ENCODE data around the gene PLCL1. TPM values are rescaled to one million over a fixed set of nuclear protein-coding genes. Genes with fewer than 3 reads are reported as not detected.

Gene PLCL1
- total and polyA plus RNA-seq, 7 donors: 4.3 to 25.4 (median 12.6) TPM

GRCh38 chr2:198056836-198057235, 252.4 kb downstream of the PLCL1 start:
- TF ChIP-seq, protein P1, sequence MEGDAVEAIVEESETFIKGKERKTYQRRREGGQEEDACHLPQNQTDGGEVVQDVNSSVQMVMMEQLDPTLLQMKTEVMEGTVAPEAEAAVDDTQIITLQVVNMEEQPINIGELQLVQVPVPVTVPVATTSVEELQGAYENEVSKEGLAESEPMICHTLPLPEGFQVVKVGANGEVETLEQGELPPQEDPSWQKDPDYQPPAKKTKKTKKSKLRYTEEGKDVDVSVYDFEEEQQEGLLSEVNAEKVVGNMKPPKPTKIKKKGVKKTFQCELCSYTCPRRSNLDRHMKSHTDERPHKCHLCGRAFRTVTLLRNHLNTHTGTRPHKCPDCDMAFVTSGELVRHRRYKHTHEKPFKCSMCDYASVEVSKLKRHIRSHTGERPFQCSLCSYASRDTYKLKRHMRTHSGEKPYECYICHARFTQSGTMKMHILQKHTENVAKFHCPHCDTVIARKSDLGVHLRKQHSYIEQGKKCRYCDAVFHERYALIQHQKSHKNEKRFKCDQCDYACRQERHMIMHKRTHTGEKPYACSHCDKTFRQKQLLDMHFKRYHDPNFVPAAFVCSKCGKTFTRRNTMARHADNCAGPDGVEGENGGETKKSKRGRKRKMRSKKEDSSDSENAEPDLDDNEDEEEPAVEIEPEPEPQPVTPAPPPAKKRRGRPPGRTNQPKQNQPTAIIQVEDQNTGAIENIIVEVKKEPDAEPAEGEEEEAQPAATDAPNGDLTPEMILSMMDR (IDR thresholded peaks at IDR 0.05): no peak
- no peaks in the 10 kb centered on the region for H3K9me3 ChIP-seq
- no peaks in the 10 kb centered on the region for H3K27me3 ChIP-seq (ENCODE audit: insufficient read depth in 3 of 3, low read length in 2 of 3)
- no peak overlapping the region for H3K27ac ChIP-seq
- WGBS, 3 donors: 83 to 90% (median 88%) methylated on average over 2 of the region's 2 CpGs
- ATAC-seq (no peak), DNase-seq (no peak)
- no peaks in the 10 kb centered on the region for H3K36me3 ChIP-seq (ENCODE audit: insufficient read depth in 1 of 2, low read depth in 1 of 2)
- H3K4me3 ChIP-seq: no peak overlapping the region
- H3K4me1 ChIP-seq: peaks cover 33% of the 10 kb centered on the region
- intact Hi-C loops (cut with DNase I): loop anchor here in 1 of 2 donors (10.0 kb wide), 1 partner anchor 252 kb away; the partner anchor contains the start of gene PLCL1

DNA sequence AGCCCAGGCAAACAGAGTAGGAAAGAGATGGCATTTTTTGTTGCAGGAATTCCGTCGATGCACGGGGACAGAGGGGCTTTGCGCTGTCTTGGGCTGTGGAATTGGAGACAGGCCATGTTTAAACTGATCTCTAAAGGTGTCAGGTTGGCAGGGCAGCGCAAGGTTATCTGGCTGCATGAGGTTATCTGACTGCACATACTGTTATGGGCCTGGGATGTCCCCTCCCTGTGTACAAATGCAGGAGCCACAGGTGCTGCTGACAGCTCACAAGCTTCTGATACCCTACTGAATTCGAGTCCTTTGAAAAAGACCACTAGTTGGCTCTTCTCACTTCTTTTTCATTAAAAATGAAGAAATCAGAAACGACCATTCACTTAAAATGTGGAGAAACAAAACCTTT, 255.4 kb downstream of the PLCL1 start:
- Histone ChIP-seq H3K4me1 (peaks cover 12% of the 10 kb centered on the region), H3K27ac (no peak overlapping the region), H3K36me3 (ENCODE audit: insufficient read depth in 1 of 2, low read depth in 1 of 2) (no peaks in the 10 kb centered on the region), H3K27me3 (ENCODE audit: insufficient read depth in 3 of 3, low read length in 2 of 3) (no peaks in the 10 kb centered on the region), H3K4me3 (no peak overlapping the region), H3K9me3 (no peaks in the 10 kb centered on the region)
- DNase-seq (no peak), ATAC-seq (peak in 2 of 4 donors; percentile 19 to 46)
- TF ChIP-seq, protein P1 (IDR thresholded peaks at IDR 0.05): no peak
- 47 to 73% (median 50%) methylated on average over 7 of the region's 7 CpGs for WGBS, 3 donors
- intact Hi-C loops (cut with DNase I): loop anchor here in 1 of 2 donors (10.0 kb wide), 1 partner anchor 255 kb away; the partner anchor contains the start of gene PLCL1

DNA sequence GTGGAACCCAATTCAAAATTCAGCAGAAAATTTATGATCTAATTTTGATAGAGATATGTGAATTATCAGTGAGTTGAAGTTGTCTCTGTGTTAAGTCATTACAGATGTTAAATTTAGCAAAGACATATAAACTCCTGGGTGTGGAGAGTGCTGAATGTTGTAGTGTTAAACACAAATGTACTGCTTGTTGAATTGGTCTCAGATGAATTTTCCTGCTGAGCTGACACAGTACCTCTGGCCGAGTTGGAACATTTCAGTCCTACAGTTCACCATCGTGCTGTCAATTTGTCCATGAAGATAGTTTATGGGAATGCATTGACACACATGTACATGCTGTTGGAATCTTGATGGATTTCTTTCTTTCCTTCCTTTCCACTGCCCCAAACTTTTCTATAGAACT, 255.9 kb downstream of the PLCL1 start:
- WGBS, 3 donors: 34 to 51% (median 41%) methylated on average over 2 of the region's 2 CpGs
- no peak for ATAC-seq
- Histone ChIP-seq H3K9me3 (no peaks in the 10 kb centered on the region), H3K27ac (no peak overlapping the region), H3K36me3 (ENCODE audit: insufficient read depth in 1 of 2, low read depth in 1 of 2) (no peaks in the 10 kb centered on the region), H3K4me1 (peaks cover 9% of the 10 kb centered on the region), H3K27me3 (ENCODE audit: insufficient read depth in 3 of 3, low read length in 2 of 3) (no peaks in the 10 kb centered on the region), H3K4me3 (no peak overlapping the region)
- no peak for DNase-seq
- TF ChIP-seq, protein P1 (IDR thresholded peaks at IDR 0.05): no peak
- intact Hi-C loops (cut with DNase I): no loop called here

GRCh38 chr2:198062826-198063225, 258.4 kb downstream of the PLCL1 start:
- TF ChIP-seq, protein P1 (IDR thresholded peaks at IDR 0.05): no peak
- no peak for DNase-seq
- Histone ChIP-seq H3K36me3 (ENCODE audit: insufficient read depth in 1 of 2, low read depth in 1 of 2) (no peaks in the 10 kb centered on the region), H3K27ac (no peak overlapping the region), H3K4me1 (peaks cover 9% of the 10 kb centered on the region), H3K9me3 (no peaks in the 10 kb centered on the region), H3K4me3 (no peak overlapping the region), H3K27me3 (ENCODE audit: insufficient read depth in 3 of 3, low read length in 2 of 3) (no peaks in the 10 kb centered on the region)
- no peak for ATAC-seq
- intact Hi-C loops (cut with DNase I): no loop called here

GRCh38 chr2:198063242-198063641, 258.8 kb downstream of the PLCL1 start:
- DNase-seq (no peak), ATAC-seq (no peak)
- Histone ChIP-seq H3K4me3 (no peak overlapping the region), H3K27me3 (ENCODE audit: insufficient read depth in 3 of 3, low read length in 2 of 3) (no peaks in the 10 kb centered on the region), H3K4me1 (peaks cover 9% of the 10 kb centered on the region), H3K27ac (no peak overlapping the region), H3K36me3 (ENCODE audit: insufficient read depth in 1 of 2, low read depth in 1 of 2) (no peaks in the 10 kb centered on the region), H3K9me3 (no peaks in the 10 kb centered on the region)
- TF ChIP-seq, protein P1 (IDR thresholded peaks at IDR 0.05): no peak
- 80 to 88% (median 87%) methylated on average over 1 of the region's 1 CpG for WGBS, 3 donors
- intact Hi-C loops (cut with DNase I): no loop called here
